Astrocyte (in vitro differentiated cells and primary cell): ENCODE results near the gene CELA2B.

Experiments used
- CTCF ChIP-seq: IDR thresholded peaks from 2 replicates; pipeline ENCODE4 v1.5.1; 2011; ENCODE audit warnings: low read depth, mild to moderate bottlenecking, inconsistent platforms, low read length, moderate library complexity; ENCODE audit not compliant: insufficient read depth
- EZH2 ChIP-seq: IDR thresholded peaks from 2 replicates; pipeline ENCODE4 v1.6.1; 2012; ENCODE audit warnings: mild to moderate bottlenecking, low read length, inconsistent platforms; ENCODE audit not compliant: insufficient read depth

GRCh38 chr1:15457585-15457984, 18.3 kb upstream of the CELA2B start:
- no peak for TF ChIP-seq EZH2
- TF ChIP-seq CTCF: no peak
